GM10266 (cell line): Measurements from ENCODE around the gene RFX6.

Experiments used
- DNase-seq: peaks from one replicate; pipeline ENCODE4 v3.0.0; 2012; ENCODE audit errors: extremely low spot score
- TF ChIP-seq, protein P1 (sequence below): IDR thresholded peaks from 2 replicates; pipeline ENCODE4 v1.5.1; 2012; ENCODE audit warnings: mild to moderate bottlenecking, low read depth; ENCODE audit not compliant: control insufficient read depth, insufficient read depth; ENCODE audit errors: missing control alignments

RFX6 gene

DNA sequence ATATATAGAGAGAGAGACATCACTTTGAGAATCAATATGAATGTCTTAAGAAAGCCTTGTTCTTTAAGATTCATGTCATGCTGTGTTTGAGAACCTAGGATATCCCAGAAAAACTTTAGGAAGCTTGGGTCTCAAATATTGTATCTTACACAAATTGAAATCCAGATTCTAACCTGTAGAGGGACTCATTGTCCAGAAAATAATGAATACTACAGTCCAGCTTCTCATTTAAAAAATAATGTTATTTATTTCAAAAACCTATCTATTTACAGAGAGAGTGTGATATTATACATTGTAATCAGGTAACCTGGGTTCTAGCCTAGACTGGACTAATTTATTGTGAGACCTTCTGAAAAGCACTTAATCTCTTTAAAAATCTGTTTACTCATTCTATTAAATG is 4.2 kb downstream of the RFX6 start:
- no peak for DNase-seq
- TF ChIP-seq, protein P1, sequence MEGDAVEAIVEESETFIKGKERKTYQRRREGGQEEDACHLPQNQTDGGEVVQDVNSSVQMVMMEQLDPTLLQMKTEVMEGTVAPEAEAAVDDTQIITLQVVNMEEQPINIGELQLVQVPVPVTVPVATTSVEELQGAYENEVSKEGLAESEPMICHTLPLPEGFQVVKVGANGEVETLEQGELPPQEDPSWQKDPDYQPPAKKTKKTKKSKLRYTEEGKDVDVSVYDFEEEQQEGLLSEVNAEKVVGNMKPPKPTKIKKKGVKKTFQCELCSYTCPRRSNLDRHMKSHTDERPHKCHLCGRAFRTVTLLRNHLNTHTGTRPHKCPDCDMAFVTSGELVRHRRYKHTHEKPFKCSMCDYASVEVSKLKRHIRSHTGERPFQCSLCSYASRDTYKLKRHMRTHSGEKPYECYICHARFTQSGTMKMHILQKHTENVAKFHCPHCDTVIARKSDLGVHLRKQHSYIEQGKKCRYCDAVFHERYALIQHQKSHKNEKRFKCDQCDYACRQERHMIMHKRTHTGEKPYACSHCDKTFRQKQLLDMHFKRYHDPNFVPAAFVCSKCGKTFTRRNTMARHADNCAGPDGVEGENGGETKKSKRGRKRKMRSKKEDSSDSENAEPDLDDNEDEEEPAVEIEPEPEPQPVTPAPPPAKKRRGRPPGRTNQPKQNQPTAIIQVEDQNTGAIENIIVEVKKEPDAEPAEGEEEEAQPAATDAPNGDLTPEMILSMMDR: no peak

DNA sequence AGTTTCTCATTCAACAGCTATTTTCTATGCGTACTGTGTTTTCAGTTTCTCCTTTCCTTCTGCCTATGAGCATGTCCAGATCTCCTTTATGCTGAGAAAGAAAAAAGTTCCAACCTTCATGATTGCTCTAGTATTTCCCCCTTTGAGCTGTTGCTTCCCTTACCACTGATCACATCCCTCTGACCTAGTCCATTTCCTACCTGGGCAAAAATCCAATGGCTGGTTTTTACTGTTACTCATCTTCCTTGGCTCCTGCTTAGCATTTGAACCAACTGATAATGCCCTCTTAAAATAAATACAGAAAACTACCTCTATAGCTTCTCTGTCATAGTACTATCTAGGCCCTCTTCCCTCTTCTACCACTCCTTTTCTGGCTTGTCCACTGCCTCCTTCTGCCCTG is 6.0 kb downstream of the RFX6 start:
- DNase-seq: no peak
- TF ChIP-seq, protein P1: no peak

DNA sequence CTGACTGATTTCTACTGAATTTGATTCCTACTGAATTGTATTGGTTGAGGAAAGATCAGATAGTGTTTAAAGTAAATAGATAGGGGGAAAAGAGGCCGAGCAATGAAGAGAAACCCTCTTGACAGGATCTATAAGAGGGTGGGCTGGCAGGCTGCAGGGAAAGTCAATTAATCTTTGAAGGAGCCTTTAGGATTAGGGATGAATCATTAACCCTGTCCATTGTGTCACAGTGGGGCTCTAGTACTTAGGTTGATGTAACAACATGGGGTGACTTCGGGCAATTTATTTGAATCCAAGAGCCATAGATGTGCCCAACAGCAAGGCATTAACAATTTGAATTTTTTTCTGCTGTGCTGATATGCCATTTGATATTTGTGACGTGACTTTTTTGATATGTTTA is 7.5 kb downstream of the RFX6 start:
- no peak for DNase-seq

DNA sequence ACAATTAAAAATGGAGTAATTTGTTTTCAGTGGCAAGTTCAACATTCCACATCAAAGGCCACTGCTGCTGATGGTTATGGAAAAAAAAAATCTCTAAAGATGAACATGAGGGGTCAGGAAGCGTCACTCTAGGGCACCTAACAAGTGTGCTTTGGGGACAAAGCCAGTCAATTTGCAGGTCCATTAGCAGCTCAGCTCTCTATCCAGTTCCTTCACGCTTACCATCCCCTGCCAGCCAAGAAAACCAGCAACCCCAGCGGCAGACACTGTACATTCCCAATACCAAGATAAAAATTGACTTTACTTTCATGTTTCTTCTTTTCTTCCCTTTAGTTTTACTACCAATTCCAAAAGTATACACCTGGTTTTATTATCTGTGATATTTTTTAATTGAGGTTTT is 10.1 kb downstream of the RFX6 start:
- no peak for DNase-seq
- TF ChIP-seq, protein P1: no peak

More for the DNA sequence above, 7.5 kb downstream of the RFX6 start:
- TF ChIP-seq, protein P1: no peak

DNA sequence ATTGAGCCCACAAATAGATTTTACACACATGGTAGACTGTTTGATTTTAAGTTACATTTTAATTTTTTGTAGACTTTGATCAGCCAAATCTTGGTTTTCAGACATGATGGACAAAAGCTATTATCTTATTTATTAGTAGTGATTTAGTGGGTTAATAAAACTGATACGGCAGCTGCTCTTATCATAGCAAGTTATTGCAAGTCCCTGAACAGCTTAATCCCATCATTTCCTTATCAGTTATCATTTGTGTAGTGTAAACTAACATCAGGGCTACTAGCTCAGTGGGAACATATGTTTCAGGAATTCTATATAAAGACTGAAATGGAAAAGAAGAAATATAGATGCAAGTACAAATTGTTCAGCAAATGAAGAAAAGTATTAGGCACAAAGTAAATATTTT is 10.9 kb downstream of the RFX6 start:
- DNase-seq: no peak
- TF ChIP-seq, protein P1: no peak

DNA sequence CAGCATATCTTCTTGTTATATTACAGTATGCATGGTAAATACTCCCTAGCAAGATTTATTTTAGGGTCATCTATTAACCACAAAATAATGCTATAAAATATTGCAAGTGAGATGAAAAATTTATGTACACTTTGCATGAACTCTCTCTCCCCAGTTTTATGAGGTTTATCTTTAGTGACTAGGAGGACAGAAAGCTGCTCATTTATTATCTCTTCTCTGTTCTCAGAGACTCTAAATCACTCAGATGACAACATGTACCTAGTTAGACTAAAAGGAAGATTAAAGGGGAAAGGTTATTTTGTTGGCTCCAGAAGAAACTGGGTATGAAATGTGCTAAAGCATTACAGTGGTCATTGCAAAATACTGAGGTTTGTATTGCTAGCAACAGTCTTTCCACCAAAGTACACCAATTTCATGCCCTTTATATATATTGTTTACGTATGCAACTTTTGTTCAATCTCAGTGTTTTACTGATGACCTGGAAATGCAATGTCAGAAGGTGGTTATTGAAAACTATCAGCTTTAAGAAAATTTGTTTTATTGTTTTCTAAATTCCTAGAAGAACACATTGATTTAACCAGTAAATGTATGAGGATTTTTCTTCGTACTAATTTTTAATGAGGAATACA is 11.8 kb downstream of the RFX6 start:
- DNase-seq: no peak
- TF ChIP-seq, protein P1: no peak

DNA sequence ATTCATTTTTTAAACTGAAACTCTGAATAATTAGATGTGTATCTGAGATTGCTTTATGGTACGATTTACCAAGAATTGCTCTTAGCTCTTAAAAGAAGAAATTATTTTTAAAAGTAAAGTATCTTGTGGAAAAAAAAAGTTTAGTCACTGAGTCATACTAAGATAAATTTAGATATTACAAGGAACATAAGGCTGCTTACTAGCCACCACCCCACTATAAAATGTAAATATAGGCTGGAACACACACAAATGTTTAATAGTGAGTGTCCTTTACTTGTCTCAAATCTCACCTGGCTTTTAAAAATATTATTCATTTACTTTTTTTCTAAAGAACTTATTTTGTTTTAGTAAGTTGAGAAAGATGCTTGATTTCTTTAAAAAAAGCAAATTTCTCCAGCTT is 17.6 kb downstream of the RFX6 start:
- no peak for DNase-seq
- TF ChIP-seq, protein P1: no peak
